ENCODE results near the gene RPL9.
"Not testable (repeated sequence)": the region's sequence is repeated elsewhere in the genome, so short reads cannot be mapped to it uniquely, and the experiment has no call there.

Gene RPL9

GRCh38 chr4:39464886-39465501, 6.3 kb upstream of the RPL9 start:
- no peak for DNase-seq

DNA sequence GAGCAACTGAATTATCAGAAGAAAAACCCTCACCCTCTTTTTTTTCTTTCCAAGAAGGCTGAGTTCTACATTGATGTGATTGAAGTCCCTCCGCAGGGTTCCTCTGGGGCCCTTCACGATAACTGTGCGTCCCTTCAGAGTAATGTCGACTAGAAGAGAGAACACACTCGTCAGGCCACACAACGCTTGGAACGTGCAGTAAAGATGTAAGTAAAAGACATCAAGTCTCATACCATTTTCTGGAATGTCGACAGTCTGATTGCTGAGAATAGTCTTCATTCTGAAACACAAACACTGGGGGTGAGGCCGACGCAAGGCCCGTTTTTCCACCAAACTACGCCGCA, 589 bp downstream of the RPL9 start:
- DNase-seq, result not testable (repeated sequence)

DNA sequence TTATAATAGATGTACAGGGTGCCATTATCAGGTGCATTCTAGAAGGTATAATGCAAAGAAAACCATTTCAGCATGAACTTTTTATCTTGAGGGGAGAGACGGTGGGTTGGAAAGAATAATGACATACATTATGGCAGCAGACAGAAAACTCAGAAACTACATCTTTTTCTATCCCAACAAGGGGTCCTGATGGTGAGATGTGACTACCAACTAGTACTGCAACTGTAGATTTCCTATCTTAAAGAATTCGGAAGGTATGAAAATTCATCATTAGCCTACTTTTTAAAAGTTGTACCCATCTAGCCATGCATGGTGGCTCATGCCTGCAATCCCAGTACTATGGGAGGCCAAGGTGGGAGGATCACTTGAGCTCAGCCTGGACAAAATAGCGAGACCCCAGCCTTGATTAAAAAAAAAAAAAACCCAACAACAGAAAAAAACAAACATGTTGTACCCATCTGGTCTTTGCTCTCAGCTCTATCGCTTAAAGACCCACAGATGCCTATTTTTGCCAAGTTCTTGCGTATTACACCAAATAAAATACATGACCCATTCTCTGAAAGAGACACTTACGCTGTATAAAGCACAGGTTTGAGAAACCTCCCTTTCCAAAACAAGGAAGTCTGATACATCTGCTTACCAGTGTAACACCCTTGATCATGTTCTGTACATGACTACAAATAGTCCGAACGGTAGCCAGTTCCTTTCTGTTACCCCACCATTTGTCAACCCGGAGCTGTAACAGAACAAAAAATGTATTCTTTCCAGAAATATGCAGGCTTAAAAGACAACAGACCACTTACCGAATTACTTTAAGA, 1.6 kb downstream of the RPL9 start:
- no peak for DNase-seq

DNA sequence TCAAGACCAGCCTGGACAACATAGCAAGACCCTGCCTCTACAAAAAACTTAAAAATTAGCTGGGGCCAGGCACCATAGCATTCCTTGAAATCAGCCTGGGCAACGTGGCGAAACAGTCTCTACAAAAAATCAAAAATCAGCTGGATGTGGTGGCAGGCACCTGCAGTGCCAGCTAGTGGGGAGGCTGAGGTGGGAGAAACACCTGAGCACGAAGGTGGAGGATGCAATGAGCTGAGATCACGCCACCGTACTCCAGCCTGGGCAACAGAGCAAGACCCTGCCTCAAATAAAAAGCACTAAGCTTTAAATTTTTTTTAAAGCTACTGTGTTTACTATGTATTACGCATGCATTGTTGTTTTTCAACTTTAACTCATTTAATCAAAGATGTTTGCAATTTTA, 3.2 kb downstream of the RPL9 start:
- DNase-seq, result no peak

DNA sequence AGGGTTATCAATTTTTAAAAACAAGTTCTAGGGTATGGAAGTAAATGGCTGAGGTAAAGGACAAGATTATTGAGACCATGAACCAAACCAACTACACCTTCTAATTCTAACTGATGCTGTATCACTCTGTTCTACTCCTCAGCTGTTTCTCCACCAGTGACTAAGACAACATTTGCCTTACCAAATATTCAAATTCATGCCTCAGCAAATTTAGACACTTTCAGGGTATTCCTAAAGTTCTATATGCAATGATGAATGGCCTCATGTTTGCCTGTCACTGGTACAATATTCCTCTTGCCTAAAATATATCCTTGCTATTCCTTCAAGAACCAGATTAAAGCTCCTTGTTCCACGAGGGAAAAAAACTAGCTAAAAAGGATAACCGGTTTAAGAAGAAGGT, 5.0 kb downstream of the RPL9 start:
- no peak for DNase-seq

- no peak for DNase-seq
Measured at GRCh38 chr4:39452860-39453587, 5.7 kb downstream of the RPL9 start.

GRCh38 chr4:39452153-39452859, 6.4 kb downstream of the RPL9 start:
- no peak for DNase-seq

DNA sequence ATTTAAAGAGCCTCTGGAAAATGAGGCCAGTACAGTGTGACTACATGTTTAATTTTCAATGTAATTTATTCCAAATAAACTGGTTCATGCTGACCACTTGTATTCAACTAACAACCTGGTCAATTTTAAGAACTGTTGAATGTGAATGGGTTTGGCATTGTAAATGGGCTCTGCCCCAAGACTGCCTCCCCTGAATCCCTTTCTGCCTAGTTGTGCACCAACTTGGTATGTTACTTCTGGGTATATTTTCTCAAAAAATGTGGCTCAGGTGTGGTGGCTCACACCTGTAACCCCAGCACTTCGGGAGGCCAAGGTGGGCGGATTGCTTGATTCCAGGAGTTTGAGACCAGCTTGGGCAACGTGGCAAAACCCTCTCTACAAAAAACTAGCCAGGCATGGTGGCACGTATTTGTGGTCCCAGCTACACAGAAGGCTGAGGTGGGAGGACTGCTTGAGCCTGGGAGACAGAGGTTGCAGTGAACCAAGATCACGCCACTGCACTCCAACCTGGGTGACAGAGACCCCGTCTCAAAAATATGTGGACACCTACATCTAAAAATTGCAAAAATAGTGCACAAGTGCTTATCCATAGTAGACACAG, 7.2 kb downstream of the RPL9 start:
- no peak for DNase-seq

- no peak for DNase-seq
Measured at GRCh38 chr4:39450618-39451017, 8.1 kb downstream of the RPL9 start.

DNA sequence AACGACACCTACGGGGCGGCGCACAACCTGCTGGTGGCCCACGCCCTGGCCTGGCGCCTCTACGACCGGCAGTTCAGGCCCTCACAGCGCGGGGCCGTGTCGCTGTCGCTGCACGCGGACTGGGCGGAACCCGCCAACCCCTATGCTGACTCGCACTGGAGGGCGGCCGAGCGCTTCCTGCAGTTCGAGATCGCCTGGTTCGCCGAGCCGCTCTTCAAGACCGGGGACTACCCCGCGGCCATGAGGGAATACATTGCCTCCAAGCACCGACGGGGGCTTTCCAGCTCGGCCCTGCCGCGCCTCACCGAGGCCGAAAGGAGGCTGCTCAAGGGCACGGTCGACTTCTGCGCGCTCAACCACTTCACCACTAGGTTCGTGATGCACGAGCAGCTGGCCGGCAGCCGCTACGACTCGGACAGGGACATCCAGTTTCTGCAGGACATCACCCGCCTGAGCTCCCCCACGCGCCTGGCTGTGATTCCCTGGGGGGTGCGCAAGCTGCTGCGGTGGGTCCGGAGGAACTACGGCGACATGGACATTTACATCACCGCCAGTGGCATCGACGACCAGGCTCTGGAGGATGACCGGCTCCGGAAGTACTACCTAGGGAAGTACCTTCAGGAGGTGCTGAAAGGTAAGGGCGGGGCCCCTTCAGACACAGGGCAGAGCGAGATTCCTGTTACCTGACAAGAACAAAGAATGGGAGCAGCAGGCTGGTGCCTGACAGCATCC, 11.7 kb downstream of the RPL9 start:
- no peak for DNase-seq

GRCh38 chr4:39446483-39446841, 12.3 kb downstream of the RPL9 start:
- no peak for DNase-seq

DNA sequence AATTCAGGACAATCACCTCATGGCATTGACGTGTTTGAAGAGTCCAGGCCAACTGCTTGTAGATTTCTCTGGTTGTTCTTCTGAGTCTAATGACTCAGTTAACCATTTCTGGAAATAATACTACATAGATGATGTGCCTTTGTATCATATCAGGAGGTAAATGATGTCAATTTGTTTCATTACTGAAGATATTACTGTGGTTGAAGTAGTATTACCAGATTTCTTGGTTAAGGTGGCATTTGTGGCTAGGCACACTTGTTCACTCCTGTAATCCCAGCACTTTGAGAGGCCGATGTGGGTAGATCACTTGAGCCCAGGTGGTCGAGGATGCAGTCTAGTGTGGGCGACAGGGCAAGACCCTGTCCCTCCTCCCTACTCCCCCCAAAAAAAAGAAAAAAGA, 15.7 kb downstream of the RPL9 start:
- DNase-seq, result no peak

DNA sequence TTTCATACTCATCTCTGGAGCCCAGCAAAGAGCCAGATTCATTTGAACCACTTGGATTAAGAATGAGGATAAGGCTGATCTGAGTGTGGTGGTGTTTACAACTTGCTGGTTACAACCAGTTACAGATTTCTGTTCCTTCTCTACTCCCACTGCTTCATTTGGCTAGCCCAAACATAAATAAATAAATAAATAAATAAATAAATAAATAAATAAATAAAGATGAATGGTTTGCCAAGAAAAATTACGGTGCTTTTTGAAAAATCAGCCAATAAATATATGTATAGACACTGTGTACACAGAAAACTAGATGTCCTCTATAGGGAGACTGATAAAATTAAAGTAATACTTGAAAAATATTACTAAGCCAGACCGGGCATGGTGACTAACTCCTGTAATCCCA, 17.1 kb downstream of the RPL9 start:
- no peak for DNase-seq

GRCh38 chr4:39435659-39436563, 22.8 kb downstream of the RPL9 start:
- DNase-seq, result no peak

- DNase-seq, result no peak
Measured at GRCh38 chr4:39433878-39434492, 24.7 kb downstream of the RPL9 start.

GRCh38 chr4:39429476-39430334, 29.0 kb downstream of the RPL9 start:
- no peak for DNase-seq

- DNase-seq, result no peak
Measured at GRCh38 chr4:39427520-39428114, 31.1 kb downstream of the RPL9 start.

GRCh38 chr4:39426728-39427127, 32.0 kb downstream of the RPL9 start:
- no peak for DNase-seq

DNA sequence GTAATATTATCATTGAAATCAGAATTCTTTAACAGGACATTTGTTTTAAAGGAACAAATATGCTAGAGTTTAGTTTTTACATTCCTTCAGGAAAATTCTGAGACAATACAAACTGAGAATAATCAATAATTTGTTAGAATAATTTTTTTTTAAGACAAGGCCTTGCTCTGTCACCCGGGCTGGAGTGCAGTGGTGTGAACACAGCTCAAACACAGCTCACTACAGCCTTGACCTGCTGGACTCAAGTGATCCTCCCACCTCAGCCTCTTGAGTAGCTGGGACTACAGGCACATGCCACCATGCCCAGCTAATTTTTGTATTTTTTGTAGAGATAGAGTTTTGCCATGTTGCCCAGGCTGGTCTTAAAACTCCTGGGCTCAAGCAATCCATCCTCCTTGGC, 33.4 kb downstream of the RPL9 start:
- not testable (repeated sequence) for DNase-seq

Data from activated T-cell treated with anti-CD3 and anti-CD28 coated beads for 4 hours (primary cell).